ENCODE results near the gene CTIF. TPM values are rescaled to one million over a fixed set of nuclear protein-coding genes. Genes with fewer than 3 reads are reported as not detected.

CTIF gene
- total and polyA plus RNA-seq, 4 donors, result 10.6 to 26.7 (median 12.3) TPM

GRCh38 chr18:48530399-48531081 lies 8.3 kb upstream of the CTIF start:
- H3K9ac ChIP-seq (ENCODE audit: low read depth in 1 of 2, low read length in 2 of 2), result no peak overlapping the region

GRCh38 chr18:48531082-48531403 lies 7.8 kb upstream of the CTIF start:
- Histone ChIP-seq H3K36me3 (ENCODE audit: control insufficient read depth in 4 of 4, insufficient read depth in 3 of 4, low read depth in 1 of 4, low read length in 3 of 4) (no peaks in the 10 kb centered on the region), H3K9me3 (ENCODE audit: control insufficient read depth in 4 of 4, low read length in 3 of 4) (no peaks in the 10 kb centered on the region), H3K27me3 (ENCODE audit: control insufficient read depth in 4 of 4, insufficient read depth in 4 of 4, low read length in 3 of 4) (no peaks in the 10 kb centered on the region), H3K4me1 (ENCODE audit: control insufficient read depth in 4 of 4, insufficient read depth in 4 of 4, low read length in 3 of 4) (no peaks in the 10 kb centered on the region), H3K4me3 (ENCODE audit: low read depth in 1 of 3, low read length in 3 of 3) (no peak overlapping the region), H3K27ac (ENCODE audit: low read depth in 1 of 2, low read length in 2 of 2) (no peak overlapping the region), H3K9ac (ENCODE audit: low read depth in 1 of 2, low read length in 2 of 2) (no peak overlapping the region)
- 85% methylated on average over 1 of the region's 1 CpG for WGBS
- no peak for TF ChIP-seq SP1 (IDR thresholded peaks at IDR 0.05)
- DNase-seq (ENCODE audit: low spot score), result no peak

More at GRCh38 chr18:48530399-48531081, 8.3 kb upstream of the CTIF start:
- WGBS, result 83% methylated on average over 3 of the region's 3 CpGs
- Histone ChIP-seq H3K27me3 (ENCODE audit: control insufficient read depth in 4 of 4, insufficient read depth in 4 of 4, low read length in 3 of 4) (no peaks in the 10 kb centered on the region), H3K27ac (ENCODE audit: low read depth in 1 of 2, low read length in 2 of 2) (no peak overlapping the region), H3K4me3 (ENCODE audit: low read depth in 1 of 3, low read length in 3 of 3) (no peak overlapping the region), H3K9me3 (ENCODE audit: control insufficient read depth in 4 of 4, low read length in 3 of 4) (no peaks in the 10 kb centered on the region), H3K36me3 (ENCODE audit: control insufficient read depth in 4 of 4, insufficient read depth in 3 of 4, low read depth in 1 of 4, low read length in 3 of 4) (no peaks in the 10 kb centered on the region), H3K4me1 (ENCODE audit: control insufficient read depth in 4 of 4, insufficient read depth in 4 of 4, low read length in 3 of 4) (no peaks in the 10 kb centered on the region)
- TF ChIP-seq, protein P1, sequence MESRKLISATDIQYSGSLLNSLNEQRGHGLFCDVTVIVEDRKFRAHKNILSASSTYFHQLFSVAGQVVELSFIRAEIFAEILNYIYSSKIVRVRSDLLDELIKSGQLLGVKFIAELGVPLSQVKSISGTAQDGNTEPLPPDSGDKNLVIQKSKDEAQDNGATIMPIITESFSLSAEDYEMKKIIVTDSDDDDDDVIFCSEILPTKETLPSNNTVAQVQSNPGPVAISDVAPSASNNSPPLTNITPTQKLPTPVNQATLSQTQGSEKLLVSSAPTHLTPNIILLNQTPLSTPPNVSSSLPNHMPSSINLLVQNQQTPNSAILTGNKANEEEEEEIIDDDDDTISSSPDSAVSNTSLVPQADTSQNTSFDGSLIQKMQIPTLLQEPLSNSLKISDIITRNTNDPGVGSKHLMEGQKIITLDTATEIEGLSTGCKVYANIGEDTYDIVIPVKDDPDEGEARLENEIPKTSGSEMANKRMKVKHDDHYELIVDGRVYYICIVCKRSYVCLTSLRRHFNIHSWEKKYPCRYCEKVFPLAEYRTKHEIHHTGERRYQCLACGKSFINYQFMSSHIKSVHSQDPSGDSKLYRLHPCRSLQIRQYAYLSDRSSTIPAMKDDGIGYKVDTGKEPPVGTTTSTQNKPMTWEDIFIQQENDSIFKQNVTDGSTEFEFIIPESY (IDR thresholded peaks at IDR 0.05), result no peak
- TF ChIP-seq REST (IDR thresholded peaks at IDR 0.05), result no peak
- TF ChIP-seq FOXA1 (IDR thresholded peaks at IDR 0.05), result no peak
- no peak for TF ChIP-seq EGR1 (IDR thresholded peaks at IDR 0.05; ENCODE audit: low read depth in 2 of 2)
- DNase-seq (ENCODE audit: low spot score), result peak; percentile 13

DNA sequence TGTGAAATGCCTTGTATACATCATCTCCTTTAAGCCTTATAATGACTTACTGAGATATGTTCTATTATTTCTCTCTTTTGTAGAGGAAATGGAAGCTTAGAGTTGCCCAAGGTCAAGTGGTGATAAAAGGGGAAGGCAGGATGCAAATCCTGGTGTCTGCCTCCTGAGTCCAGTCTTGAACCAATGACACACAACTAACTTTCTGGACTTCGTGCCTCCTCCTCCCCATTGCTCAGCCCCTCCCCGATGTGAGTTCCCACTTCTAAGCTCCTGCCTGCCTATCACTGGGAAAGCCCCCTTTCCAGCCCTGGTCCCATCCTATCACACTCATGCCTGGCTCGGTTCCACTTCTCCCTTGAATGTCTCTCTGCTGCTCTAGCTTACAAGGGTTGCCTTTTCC lies 6.9 kb upstream of the CTIF start:
- WGBS, result 60% methylated on average over 3 of the region's 3 CpGs
- no peaks in the 10 kb centered on the region for H3K9me3 ChIP-seq (ENCODE audit: control insufficient read depth in 4 of 4, low read length in 3 of 4)

More for the DNA sequence above, 6.9 kb upstream of the CTIF start:
- Histone ChIP-seq H3K36me3 (ENCODE audit: control insufficient read depth in 4 of 4, insufficient read depth in 3 of 4, low read depth in 1 of 4, low read length in 3 of 4) (no peaks in the 10 kb centered on the region), H3K27me3 (ENCODE audit: control insufficient read depth in 4 of 4, insufficient read depth in 4 of 4, low read length in 3 of 4) (no peaks in the 10 kb centered on the region), H3K4me1 (ENCODE audit: control insufficient read depth in 4 of 4, insufficient read depth in 4 of 4, low read length in 3 of 4) (no peaks in the 10 kb centered on the region), H3K4me3 (ENCODE audit: low read depth in 1 of 3, low read length in 3 of 3) (no peak overlapping the region), H3K9ac (ENCODE audit: low read depth in 1 of 2, low read length in 2 of 2) (no peak overlapping the region), H3K27ac (ENCODE audit: low read depth in 1 of 2, low read length in 2 of 2) (no peak overlapping the region)
- TF ChIP-seq SP1 (IDR thresholded peaks at IDR 0.05) (no peak), NR2F2 (IDR thresholded peaks at IDR 0.05) (no peak), EGR1 (IDR thresholded peaks at IDR 0.05; ENCODE audit: low read depth in 2 of 2) (no peak)
- DNase-seq (ENCODE audit: low spot score), result no peak

All from liver (tissue), 9 donors.